PFSK-1 (cell line): Measurements from ENCODE around the gene PSME2.

Experiments used
- POLR2AphosphoS5 ChIP-seq: IDR thresholded peaks from 2 replicates; pipeline ENCODE4 v1.6.1; 2012; ENCODE audit warnings: low read depth, mild to moderate bottlenecking, control low read depth, low read length, moderate library complexity
- REST ChIP-seq, 2 experiments: IDR thresholded peaks; 2 replicates each; pipeline versions ENCODE4 v1.6.1 to v1.8.0; 2011 to 2012; ENCODE audit warnings: low read depth in 2 of 2, low read length in 2 of 2, control low read depth in 1 of 2, inconsistent platforms in 1 of 2, mild to moderate bottlenecking in 1 of 2, moderate library complexity in 1 of 2; ENCODE audit not compliant: insufficient read depth in 1 of 2
- TAF1 ChIP-seq: IDR thresholded peaks from 2 replicates; pipeline ENCODE4 v1.6.1; 2012; ENCODE audit warnings: low read length, control low read depth, borderline replicate concordance; ENCODE audit not compliant: insufficient read depth

- TF ChIP-seq TAF1: no peak
- no peak for TF ChIP-seq REST (IDR thresholded peaks at IDR 0.05; ENCODE audit: insufficient read depth in 1 of 2, low read depth in 2 of 2, low read length in 2 of 2)
- TF ChIP-seq POLR2AphosphoS5: no peak
Observed at GRCh38 chr14:24106672-24107271, 39.6 kb downstream of the PSME2 start.
